ENCODE results near the gene HDAC11.

Gene HDAC11

DNA sequence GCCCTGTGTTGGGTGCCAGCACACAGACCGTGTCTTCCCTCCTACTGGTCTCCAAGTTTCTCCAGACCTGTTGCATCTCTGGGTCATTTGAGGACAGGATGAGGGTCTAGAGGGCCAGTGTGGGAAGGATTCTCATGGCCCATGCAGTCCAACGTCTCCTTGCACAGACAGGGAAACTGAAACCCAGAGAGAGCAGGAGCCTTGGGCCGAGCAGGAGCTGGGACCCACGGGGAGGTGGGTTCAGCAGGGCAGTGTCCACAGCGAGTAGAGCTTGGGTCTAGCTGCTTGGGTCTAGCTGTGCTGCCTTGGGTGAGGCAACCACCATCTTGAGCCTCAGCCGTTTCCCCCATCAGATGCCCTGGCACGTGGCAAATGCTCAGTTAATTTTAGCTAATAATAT is 32.3 kb downstream of the HDAC11 start:
- no peak overlapping the region for H2AFZ ChIP-seq
- H3K4me3 ChIP-seq (ENCODE audit: low read depth, low read length) = no peak overlapping the region
- no peak overlapping the region for H3K9ac ChIP-seq
- H3K36me3 ChIP-seq (ENCODE audit: control insufficient read depth, insufficient read depth, low read length) = no peaks in the 10 kb centered on the region
- H3K27me3 ChIP-seq (ENCODE audit: control insufficient read depth, insufficient read depth, low read length) = no peaks in the 10 kb centered on the region
- H3K4me1 ChIP-seq = peaks cover 8% of the 10 kb centered on the region
- H3K9me3 ChIP-seq (ENCODE audit: control insufficient read depth, low read length) = no peaks in the 10 kb centered on the region
- H3K4me2 ChIP-seq (ENCODE audit: low read length) = no peak overlapping the region
- TF ChIP-seq, protein P1, sequence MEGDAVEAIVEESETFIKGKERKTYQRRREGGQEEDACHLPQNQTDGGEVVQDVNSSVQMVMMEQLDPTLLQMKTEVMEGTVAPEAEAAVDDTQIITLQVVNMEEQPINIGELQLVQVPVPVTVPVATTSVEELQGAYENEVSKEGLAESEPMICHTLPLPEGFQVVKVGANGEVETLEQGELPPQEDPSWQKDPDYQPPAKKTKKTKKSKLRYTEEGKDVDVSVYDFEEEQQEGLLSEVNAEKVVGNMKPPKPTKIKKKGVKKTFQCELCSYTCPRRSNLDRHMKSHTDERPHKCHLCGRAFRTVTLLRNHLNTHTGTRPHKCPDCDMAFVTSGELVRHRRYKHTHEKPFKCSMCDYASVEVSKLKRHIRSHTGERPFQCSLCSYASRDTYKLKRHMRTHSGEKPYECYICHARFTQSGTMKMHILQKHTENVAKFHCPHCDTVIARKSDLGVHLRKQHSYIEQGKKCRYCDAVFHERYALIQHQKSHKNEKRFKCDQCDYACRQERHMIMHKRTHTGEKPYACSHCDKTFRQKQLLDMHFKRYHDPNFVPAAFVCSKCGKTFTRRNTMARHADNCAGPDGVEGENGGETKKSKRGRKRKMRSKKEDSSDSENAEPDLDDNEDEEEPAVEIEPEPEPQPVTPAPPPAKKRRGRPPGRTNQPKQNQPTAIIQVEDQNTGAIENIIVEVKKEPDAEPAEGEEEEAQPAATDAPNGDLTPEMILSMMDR (IDR thresholded peaks at IDR 0.05) = no peak
- no peak overlapping the region for H3K27ac ChIP-seq
- H3K79me2 ChIP-seq = no peaks in the 10 kb centered on the region

GRCh38 chr3:13513051-13513912 is 33.2 kb downstream of the HDAC11 start:
- TF ChIP-seq, protein P1 (IDR thresholded peaks at IDR 0.05) = no peak
- Histone ChIP-seq H3K4me3 (ENCODE audit: low read depth, low read length) (no peak overlapping the region), H2AFZ (no peak overlapping the region), H3K27ac (no peak overlapping the region), H3K4me1 (no peaks in the 10 kb centered on the region), H3K9me3 (ENCODE audit: control insufficient read depth, low read length) (no peaks in the 10 kb centered on the region), H3K4me2 (ENCODE audit: low read length) (no peak overlapping the region), H3K9ac (no peak overlapping the region), H3K36me3 (ENCODE audit: control insufficient read depth, insufficient read depth, low read length) (no peaks in the 10 kb centered on the region), H3K79me2 (no peaks in the 10 kb centered on the region), H3K27me3 (ENCODE audit: control insufficient read depth, insufficient read depth, low read length) (no peaks in the 10 kb centered on the region)

DNA sequence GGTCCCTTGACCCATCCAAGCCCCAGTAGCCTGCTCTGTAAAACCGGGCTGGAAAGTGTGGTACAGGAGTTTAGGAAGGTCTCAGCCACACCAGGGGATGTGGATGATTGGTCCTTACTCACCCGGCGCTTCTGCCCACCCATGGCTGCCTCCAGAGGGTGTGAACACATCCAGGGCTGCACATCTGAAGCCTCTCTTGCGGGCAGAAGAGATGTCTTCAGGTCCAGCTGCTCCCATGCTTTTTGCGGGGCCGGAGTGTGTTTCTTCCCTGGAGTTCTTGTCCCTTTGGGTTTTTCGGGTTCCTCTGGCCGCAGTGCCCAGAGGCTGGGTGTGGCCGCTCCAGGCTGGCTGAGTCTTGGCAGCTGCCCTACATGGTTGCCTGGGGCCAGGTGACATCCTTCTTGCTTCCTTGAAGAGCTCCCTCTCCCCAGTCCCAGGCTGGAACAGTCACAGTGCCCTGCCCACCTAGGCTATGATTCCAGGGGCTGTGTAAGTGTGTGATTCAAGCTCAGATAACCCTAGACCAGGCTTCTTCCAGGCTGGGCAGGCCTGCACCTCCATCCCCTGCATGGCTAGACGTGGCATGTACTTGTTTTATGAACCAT is 33.9 kb downstream of the HDAC11 start:
- Histone ChIP-seq H3K4me3 (ENCODE audit: low read depth, low read length) (no peak overlapping the region), H3K27ac (no peak overlapping the region), H3K9me3 (ENCODE audit: control insufficient read depth, low read length) (no peaks in the 10 kb centered on the region), H3K36me3 (ENCODE audit: control insufficient read depth, insufficient read depth, low read length) (no peaks in the 10 kb centered on the region), H2AFZ (no peak overlapping the region), H3K27me3 (ENCODE audit: control insufficient read depth, insufficient read depth, low read length) (no peaks in the 10 kb centered on the region), H3K4me2 (ENCODE audit: low read length) (no peak overlapping the region), H3K4me1 (no peaks in the 10 kb centered on the region), H3K9ac (no peak overlapping the region), H3K79me2 (no peaks in the 10 kb centered on the region)
- TF ChIP-seq, protein P1 (IDR thresholded peaks at IDR 0.05) = no peak

DNA sequence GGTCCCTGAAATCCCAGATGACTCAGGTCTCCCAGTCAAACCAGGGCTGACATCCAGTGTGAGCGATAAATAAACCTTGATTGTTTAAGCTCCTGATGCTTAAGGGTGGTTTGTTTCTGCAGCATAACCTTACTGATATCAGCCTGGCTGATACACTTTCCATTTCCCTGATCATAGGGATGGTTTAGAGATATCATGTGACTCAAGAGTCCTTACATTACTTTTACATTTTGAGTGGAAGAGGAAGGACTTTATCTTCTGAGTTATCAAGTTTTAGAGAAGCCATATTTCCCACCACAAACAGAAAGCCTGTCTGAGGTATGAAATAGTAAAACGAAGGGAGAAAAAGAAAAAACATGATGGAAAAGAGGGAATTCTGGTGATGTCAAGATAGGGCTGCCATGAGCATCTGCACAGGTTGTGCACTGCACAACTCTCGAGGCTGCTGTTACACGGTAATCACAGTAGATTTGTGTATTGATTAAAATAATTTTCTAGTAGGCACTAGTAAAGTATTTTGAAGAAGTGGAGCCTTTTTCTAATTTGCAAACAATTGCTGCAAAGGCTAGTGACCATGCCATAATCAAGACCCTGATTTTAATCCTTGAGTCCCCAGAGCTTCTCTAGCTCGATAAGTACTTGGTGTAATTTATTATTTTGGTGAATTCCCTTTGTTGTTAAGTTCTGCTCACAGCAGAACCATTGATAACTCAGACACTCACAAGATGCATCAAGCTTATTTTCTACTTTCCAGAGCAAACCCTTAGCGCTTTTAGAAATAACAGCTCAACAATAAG is 34.7 kb downstream of the HDAC11 start:
- Histone ChIP-seq H3K4me1 (no peaks in the 10 kb centered on the region), H3K4me3 (ENCODE audit: low read depth, low read length) (no peak overlapping the region), H3K79me2 (no peaks in the 10 kb centered on the region), H3K4me2 (ENCODE audit: low read length) (no peak overlapping the region), H3K36me3 (ENCODE audit: control insufficient read depth, insufficient read depth, low read length) (no peaks in the 10 kb centered on the region), H3K27me3 (ENCODE audit: control insufficient read depth, insufficient read depth, low read length) (no peaks in the 10 kb centered on the region), H3K27ac (no peak overlapping the region), H3K9ac (no peak overlapping the region), H3K9me3 (ENCODE audit: control insufficient read depth, low read length) (no peaks in the 10 kb centered on the region), H2AFZ (no peak overlapping the region)
- TF ChIP-seq, protein P1 (IDR thresholded peaks at IDR 0.05) = no peak
